ENCODE measurements around the gene RTTN.
"Not testable (repeated sequence)": the region's sequence is repeated elsewhere in the genome, so short reads cannot be mapped to it uniquely, and the experiment has no call there.

The RTTN gene

GRCh38 chr18:69980982-69981804, 224.3 kb downstream of the RTTN start:
- no peak for DNase-seq

DNA sequence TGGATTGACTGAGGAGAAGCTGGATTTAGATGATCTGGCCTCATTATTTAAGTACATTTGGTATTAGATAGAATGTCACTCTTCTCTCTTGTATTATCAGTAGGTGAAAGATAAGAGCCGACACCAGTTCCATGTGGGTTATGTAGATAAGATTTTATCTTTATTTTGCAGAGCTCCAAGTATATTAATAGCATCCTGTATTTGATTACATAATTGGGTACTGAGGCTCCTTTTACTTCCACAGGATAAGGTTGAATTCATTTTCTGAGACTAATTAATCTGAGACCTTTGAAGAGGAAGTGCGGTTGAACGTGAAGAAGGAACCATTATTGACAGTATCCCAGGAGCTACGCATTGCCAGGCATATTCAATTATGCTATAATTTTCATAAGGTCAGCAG, 225.0 kb downstream of the RTTN start:
- no peak for DNase-seq

GRCh38 chr18:69978732-69979715, 226.5 kb downstream of the RTTN start:
- DNase-seq: no peak

- DNase-seq: not testable (repeated sequence)
Measured at GRCh38 chr18:69975294-69975693, 230.2 kb downstream of the RTTN start.

GRCh38 chr18:69974365-69974764, 231.1 kb downstream of the RTTN start:
- DNase-seq: no peak

- no peak for DNase-seq
Measured at GRCh38 chr18:69969491-69969890, 236.0 kb downstream of the RTTN start.

DNA sequence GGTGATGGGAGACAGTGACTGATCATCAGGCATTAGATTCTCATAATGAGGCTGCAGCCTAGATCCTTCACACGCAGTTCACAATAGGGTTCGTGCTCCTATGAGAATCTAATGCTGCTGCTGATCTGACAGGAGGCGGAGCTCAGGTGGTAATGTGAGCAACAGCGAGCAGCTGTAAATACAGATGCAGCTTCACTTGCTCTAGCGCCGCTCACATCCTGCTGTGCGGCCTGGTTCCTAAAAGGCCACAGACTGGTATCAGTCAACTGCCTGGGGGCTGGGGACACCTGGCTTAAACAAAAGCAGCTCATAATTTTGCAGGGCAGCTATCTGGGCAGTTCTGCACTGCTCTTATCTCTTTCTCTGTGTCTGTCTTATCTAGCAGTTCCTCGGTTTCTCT, 237.4 kb downstream of the RTTN start:
- DNase-seq: no peak

GRCh38 chr18:69963196-69963595, 242.3 kb downstream of the RTTN start:
- no peak for DNase-seq

- DNase-seq: no peak
Measured at GRCh38 chr18:69961718-69962117, 243.8 kb downstream of the RTTN start.

DNA sequence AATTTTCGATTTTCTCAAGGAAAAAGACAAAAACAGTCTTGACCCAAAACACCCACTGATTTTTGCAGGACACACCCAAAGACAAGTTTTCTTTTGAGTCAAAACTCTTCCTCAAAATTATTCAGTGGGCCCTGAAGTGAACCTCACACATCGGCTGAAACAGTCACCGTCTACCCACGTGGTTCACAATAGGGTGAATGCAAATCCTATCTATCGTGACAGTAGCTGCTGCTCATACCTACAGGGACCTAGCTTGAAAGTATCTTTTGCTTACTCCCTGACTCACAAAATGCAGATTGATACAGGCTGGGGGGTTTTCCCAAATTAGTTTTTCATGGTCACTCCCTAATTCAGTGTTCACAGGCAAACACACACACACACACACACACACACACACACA, 247.1 kb downstream of the RTTN start:
- DNase-seq: no peak

GRCh38 chr18:69957747-69958146, 247.7 kb downstream of the RTTN start:
- DNase-seq: no peak

GRCh38 chr18:69956665-69957620, 248.5 kb downstream of the RTTN start:
- DNase-seq: no peak

DNA sequence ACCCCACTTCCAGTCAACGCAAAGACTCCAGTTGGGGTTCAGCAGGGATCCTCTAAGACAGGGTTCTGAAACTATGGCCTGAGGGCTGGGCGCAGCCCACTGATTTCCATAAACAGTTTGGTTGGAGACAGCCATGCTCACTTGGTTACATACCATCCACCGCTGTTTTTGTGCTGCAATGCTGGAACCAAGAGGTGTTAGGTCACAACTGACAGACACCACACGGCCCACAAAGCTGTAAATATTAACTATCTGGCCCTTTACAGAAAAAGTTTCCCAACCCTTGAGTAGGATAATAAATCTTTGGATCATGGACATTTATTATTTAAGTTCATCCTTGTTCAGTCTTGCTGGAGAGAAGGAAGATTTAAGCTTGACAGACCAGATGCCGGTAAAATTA, 249.4 kb downstream of the RTTN start:
- DNase-seq: no peak

- DNase-seq: no peak
Measured at GRCh38 chr18:69954719-69955480, 250.6 kb downstream of the RTTN start.

GRCh38 chr18:69953191-69953590, 252.3 kb downstream of the RTTN start:
- no peak for DNase-seq

All from nucleus accumbens (tissue), 56 donors.